Stimulated activated CD4-positive, alpha-beta T cell treated with anti-CD3 and anti-CD28 coated beads, TNF-alpha, amount 100 ng/mL, for 1 hour (primary cell): Measurements from ENCODE around the gene TROAP.
A peak's percentile ranks its signal among the peaks of the same experiment; 100 is the strongest.
"Not testable (repeated sequence)": the region's sequence is repeated elsewhere in the genome, so short reads cannot be mapped to it uniquely, and the experiment has no call there.

Experiments used
- DNase-seq, 3 donors: peaks; one replicate each; pipeline ENCODE4 v3.0.0-alpha.2; 2020; ENCODE audit warnings: low read depth in 3 of 3, low spot score in 1 of 3

Gene TROAP

GRCh38 chr12:49322708-49323523 lies at the start of gene TROAP:
Gene TROAP, plus strand, starts transcription at chr12:49323255. Its CDS starts 354 bp downstream, at chr12:49323609.
- peak; percentile 85 to 92 (median 91) for DNase-seq

GRCh38 chr12:49273726-49274395 lies 49.2 kb upstream of the TROAP start:
- no peak for DNase-seq

- no peak for DNase-seq
These were observed 48.5 kb upstream of the TROAP start for GRCh38 chr12:49274396-49275069.

- no peak for DNase-seq
These were observed 46.5 kb upstream of the TROAP start for GRCh38 chr12:49276304-49277290.

- DNase-seq, result no peak
These were observed 45.6 kb upstream of the TROAP start for GRCh38 chr12:49277466-49277865.

- no peak for DNase-seq
These were observed 43.3 kb upstream of the TROAP start for GRCh38 chr12:49279706-49280159.

GRCh38 chr12:49280545-49280944 lies 42.5 kb upstream of the TROAP start:
- not testable (repeated sequence) for DNase-seq

- no peak for DNase-seq
These were observed 40.8 kb upstream of the TROAP start for GRCh38 chr12:49282302-49282701.

GRCh38 chr12:49282740-49283375 lies 40.2 kb upstream of the TROAP start:
- not testable (repeated sequence) for DNase-seq

- no peak for DNase-seq
These were observed 39.3 kb upstream of the TROAP start for GRCh38 chr12:49283541-49284429.

- DNase-seq, result no peak
These were observed 38.4 kb upstream of the TROAP start for GRCh38 chr12:49284672-49285071.

GRCh38 chr12:49287876-49288275 lies 35.2 kb upstream of the TROAP start:
- DNase-seq, result no peak

GRCh38 chr12:49288412-49288853 lies 34.6 kb upstream of the TROAP start:
- DNase-seq, result peak; percentile 32 to 49 (median 45)

- no peak for DNase-seq
These were observed 34.0 kb upstream of the TROAP start for GRCh38 chr12:49288922-49289555.

- no peak for DNase-seq
These were observed 30.4 kb upstream of the TROAP start for GRCh38 chr12:49292729-49293055.

- DNase-seq, result no peak
These were observed 29.7 kb upstream of the TROAP start for GRCh38 chr12:49293056-49293956.

GRCh38 chr12:49294086-49294803 lies 28.8 kb upstream of the TROAP start:
- no peak for DNase-seq
